ENCODE data around the gene ZNF346. TPM values are rescaled to one million over a fixed set of nuclear protein-coding genes. Genes with fewer than 3 reads are reported as not detected.

The ZNF346 gene
- total and polyA plus RNA-seq, 2 of the 13 experiments (the other 11 are each of a cell fraction or from before 2014, with no cell fraction given): 8.6 to 19.4 TPM

GRCh38 chr5:177086654-177087397 is 64.3 kb downstream of the ZNF346 start, which contains the start of gene FGFR4 (continued):
- TF ChIP-seq, protein P1, sequence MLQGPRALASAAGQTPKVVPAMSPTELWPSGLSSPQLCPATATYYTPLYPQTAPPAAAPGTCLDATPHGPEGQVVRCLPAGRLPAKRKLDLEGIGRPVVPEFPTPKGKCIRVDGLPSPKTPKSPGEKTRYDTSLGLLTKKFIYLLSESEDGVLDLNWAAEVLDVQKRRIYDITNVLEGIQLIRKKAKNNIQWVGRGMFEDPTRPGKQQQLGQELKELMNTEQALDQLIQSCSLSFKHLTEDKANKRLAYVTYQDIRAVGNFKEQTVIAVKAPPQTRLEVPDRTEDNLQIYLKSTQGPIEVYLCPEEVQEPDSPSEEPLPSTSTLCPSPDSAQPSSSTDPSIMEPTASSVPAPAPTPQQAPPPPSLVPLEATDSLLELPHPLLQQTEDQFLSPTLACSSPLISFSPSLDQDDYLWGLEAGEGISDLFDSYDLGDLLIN (CRISPR knock-in tag; IDR thresholded peaks at IDR 0.05; ENCODE audit: borderline replicate concordance): peak; percentile 83
- TF ChIP-seq, protein P2, sequence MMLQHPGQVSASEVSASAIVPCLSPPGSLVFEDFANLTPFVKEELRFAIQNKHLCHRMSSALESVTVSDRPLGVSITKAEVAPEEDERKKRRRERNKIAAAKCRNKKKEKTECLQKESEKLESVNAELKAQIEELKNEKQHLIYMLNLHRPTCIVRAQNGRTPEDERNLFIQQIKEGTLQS (CRISPR knock-in tag; IDR thresholded peaks at IDR 0.05): peak; percentile 43; the same call in 1 of the 2 replicates
- TF ChIP-seq PATZ1 (CRISPR knock-in tag; IDR thresholded peaks at IDR 0.05) (peak; percentile 98), XBP1 (CRISPR knock-in tag; IDR thresholded peaks at IDR 0.05) (no peak), CHD2 (IDR thresholded peaks at IDR 0.05; ENCODE audit: low read depth, low read length) (peak; percentile 78), ZNF225 (CRISPR knock-in tag; IDR thresholded peaks at IDR 0.05) (no peak; the same call in 1 of the 2 replicates), ZNF205 (CRISPR knock-in tag; IDR thresholded peaks at IDR 0.05) (peak; percentile 50), ZNF614 (CRISPR knock-in tag; IDR thresholded peaks at IDR 0.05; ENCODE audit: borderline replicate concordance) (peak; percentile 83; the same call in 1 of the 2 replicates), POLR2AphosphoS2 (IDR thresholded peaks at IDR 0.05; ENCODE audit: low read depth, low read length) (peak; percentile 65; the same call in 1 of the 2 replicates), ZNF10 (CRISPR knock-in tag; IDR thresholded peaks at IDR 0.05; ENCODE audit: borderline replicate concordance, low read depth) (no peak), POGZ (CRISPR knock-in tag; IDR thresholded peaks at IDR 0.05) (peak; percentile 78), ZNF441 (CRISPR knock-in tag; IDR thresholded peaks at IDR 0.05; ENCODE audit: borderline replicate concordance) (peak; percentile 69; the same call in 1 of the 2 replicates), ZFP36L2 (CRISPR knock-in tag; IDR thresholded peaks at IDR 0.05) (peak; percentile 42; the same call in 1 of the 2 replicates)
- TF ChIP-seq, protein P3, sequence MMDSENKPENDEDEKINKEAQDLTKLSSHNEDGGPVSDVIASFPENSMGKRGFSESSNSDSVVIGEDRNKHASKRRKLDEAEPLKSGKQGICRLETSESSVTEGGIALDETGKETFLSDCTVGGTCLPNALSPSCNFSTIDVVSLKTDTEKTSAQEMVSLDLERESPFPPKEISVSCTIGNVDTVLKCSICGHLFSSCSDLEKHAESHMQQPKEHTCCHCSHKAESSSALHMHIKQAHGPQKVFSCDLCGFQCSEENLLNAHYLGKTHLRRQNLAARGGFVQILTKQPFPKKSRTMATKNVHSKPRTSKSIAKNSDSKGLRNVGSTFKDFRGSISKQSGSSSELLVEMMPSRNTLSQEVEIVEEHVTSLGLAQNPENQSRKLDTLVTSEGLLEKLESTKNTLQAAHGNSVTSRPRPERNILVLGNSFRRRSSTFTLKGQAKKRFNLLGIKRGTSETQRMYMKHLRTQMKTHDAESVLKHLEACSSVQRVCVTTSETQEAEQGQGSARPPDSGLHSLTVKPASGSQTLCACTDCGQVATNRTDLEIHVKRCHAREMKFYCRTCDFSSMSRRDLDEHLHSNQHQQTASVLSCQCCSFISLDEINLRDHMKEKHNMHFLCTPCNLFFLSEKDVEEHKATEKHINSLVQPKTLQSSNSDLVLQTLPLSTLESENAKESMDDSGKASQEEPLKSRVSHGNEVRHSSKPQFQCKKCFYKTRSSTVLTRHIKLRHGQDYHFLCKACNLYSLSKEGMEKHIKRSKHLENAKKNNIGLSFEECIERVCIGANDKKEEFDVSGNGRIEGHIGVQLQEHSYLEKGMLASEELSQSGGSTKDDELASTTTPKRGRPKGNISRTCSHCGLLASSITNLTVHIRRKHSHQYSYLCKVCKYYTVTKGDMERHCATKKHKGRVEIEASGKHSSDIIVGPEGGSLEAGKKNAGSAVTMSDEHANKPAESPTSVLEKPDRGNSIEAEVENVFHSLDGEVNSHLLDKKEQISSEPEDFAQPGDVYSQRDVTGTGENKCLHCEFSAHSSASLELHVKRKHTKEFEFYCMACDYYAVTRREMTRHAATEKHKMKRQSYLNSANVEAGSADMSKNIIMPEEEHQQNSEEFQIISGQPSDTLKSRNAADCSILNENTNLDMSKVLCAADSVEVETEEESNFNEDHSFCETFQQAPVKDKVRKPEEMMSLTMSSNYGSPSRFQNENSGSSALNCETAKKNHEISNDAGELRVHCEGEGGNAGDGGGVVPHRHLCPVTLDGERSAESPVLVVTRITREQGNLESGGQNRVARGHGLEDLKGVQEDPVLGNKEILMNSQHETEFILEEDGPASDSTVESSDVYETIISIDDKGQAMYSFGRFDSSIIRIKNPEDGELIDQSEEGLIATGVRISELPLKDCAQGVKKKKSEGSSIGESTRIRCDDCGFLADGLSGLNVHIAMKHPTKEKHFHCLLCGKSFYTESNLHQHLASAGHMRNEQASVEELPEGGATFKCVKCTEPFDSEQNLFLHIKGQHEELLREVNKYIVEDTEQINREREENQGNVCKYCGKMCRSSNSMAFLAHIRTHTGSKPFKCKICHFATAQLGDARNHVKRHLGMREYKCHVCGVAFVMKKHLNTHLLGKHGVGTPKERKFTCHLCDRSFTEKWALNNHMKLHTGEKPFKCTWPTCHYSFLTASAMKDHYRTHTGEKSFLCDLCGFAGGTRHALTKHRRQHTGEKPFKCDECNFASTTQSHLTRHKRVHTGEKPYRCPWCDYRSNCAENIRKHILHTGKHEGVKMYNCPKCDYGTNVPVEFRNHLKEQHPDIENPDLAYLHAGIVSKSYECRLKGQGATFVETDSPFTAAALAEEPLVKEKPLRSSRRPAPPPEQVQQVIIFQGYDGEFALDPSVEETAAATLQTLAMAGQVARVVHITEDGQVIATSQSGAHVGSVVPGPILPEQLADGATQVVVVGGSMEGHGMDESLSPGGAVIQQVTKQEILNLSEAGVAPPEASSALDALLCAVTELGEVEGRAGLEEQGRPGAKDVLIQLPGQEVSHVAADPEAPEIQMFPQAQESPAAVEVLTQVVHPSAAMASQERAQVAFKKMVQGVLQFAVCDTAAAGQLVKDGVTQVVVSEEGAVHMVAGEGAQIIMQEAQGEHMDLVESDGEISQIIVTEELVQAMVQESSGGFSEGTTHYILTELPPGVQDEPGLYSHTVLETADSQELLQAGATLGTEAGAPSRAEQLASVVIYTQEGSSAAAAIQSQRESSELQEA (CRISPR knock-in tag; IDR thresholded peaks at IDR 0.05; ENCODE audit: not compliant biosample characterization): peak; percentile 16
- TF ChIP-seq, protein P4, sequence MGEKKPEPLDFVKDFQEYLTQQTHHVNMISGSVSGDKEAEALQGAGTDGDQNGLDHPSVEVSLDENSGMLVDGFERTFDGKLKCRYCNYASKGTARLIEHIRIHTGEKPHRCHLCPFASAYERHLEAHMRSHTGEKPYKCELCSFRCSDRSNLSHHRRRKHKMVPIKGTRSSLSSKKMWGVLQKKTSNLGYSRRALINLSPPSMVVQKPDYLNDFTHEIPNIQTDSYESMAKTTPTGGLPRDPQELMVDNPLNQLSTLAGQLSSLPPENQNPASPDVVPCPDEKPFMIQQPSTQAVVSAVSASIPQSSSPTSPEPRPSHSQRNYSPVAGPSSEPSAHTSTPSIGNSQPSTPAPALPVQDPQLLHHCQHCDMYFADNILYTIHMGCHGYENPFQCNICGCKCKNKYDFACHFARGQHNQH (CRISPR knock-in tag; IDR thresholded peaks at IDR 0.05): peak; percentile 91
